HuH-7.5 (cell line): Measurements from ENCODE around the gene TMPRSS11D.

ENCODE experiments used
- DNase-seq: peaks from one replicate; pipeline ENCODE4 v3.0.0; 2011; ENCODE audit warnings: low spot score

TMPRSS11D gene, protein sequence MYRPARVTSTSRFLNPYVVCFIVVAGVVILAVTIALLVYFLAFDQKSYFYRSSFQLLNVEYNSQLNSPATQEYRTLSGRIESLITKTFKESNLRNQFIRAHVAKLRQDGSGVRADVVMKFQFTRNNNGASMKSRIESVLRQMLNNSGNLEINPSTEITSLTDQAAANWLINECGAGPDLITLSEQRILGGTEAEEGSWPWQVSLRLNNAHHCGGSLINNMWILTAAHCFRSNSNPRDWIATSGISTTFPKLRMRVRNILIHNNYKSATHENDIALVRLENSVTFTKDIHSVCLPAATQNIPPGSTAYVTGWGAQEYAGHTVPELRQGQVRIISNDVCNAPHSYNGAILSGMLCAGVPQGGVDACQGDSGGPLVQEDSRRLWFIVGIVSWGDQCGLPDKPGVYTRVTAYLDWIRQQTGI

DNA sequence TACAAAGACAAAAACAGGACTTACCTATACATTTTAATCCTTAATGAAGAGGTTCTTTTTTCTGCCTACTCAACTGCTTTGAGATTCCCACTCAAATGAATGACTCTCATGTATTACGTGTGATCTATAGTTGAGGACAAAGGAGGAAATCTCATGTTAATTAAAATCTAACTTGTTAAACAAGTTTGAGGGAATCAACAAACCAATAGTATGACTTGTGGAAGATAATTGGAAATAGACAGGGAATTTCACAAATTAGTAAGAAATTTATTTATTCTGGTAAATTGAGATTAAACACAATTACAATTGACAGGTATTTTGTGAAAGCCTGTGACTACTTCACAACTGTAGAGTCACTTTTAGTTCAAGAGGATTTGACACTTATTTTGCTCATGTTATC, at the start of gene TMPRSS11D:
Gene TMPRSS11D (minus strand): TSS at position 101 of the 400 bp plus-strand sequence. CDS start 69 bp downstream, at position 32.
- no peak for DNase-seq

DNA sequence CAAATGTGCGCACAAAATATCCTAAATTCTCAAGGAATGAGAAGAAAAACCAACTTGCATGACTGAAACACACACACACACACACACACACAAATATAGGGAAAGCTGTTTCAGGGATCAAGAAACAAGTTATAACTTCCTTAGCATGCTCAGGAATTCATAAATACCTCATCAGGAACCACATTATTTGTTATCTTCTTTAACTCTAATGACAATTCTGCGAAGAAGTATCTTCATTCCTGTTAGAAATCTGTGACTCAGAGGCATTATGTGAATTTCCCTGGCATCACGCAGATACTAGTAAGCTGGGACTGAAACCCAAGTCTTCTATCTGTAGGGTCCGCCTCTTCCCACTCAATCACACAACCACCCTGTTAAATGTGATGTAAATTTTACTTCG, 49.2 kb upstream of the TMPRSS11D start:
- DNase-seq = no peak

DNA sequence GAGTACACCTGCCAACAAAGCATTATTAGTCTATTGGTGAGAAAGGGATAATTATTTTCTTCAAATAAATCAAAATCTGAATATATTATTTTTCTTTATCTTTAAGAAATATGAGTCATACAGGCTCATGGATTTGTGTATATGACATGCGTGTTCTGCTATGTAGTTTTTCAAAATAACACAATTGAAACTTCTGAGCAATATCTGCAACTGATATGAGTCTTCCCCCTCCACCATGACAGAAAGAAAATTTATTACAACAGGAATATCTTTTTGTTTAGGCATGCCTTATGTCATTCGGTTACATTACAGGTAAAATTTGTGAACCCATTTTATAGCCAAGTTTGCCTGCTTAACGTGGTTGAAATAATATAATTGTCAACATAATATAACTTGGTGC, 47.5 kb upstream of the TMPRSS11D start:
- no peak for DNase-seq

DNA sequence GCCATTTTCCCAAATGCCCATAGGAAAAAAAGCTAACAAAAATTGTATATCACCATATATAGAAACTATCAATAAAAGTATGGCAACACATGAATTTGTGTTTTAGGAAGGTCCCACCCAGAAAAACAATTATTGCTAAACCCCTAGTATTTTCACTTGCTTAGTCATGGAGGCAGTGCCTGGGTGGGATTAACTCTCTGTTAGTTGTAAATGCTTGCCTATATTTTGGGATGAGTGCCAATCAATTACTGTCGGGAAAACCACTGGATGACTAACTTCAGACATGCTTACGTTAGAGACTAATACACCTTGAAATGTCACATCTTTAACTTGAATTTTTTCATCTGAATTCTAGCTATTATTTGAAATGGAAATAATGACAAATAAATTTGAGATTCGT, 45.6 kb upstream of the TMPRSS11D start:
- no peak for DNase-seq

DNA sequence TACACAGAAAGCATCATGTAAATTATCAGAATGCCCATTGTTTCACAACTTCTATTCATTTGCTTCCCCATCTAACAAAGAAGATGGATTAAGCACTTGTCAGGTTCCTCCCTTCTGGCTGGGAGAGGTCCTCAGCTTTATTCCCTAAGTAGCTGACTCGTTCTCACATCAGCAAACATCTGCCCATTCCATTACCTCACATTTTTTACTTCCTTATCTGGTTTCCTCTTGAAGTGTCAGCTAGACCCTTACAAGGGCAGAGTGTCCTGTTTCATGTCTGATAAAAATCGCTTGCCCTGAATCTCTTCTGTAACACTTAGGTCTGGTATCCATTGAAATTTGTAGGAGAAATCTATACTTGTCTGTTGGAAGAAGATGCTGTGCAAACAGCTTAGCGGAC, 44.7 kb upstream of the TMPRSS11D start:
- no peak for DNase-seq

DNA sequence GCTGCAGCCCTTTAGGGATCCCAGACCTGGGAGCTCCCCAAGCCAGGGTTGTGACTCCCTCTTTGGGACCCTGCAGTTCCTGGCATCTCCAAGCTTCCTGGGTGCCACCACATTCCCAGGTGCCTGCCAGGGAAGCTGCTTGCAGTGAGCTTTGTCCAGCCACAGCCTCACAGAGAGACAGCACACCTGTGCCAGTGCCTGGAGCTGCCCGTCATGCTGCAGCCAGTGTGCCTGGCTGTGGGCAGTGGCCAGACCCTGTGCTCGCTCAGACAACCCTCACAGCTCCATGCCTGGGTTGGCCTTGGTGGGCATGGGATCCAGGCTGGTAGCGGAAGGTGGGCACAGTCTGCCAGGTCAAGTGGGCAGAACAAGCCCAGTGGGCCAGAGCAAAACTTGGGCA, 43.4 kb upstream of the TMPRSS11D start:
- no peak for DNase-seq

DNA sequence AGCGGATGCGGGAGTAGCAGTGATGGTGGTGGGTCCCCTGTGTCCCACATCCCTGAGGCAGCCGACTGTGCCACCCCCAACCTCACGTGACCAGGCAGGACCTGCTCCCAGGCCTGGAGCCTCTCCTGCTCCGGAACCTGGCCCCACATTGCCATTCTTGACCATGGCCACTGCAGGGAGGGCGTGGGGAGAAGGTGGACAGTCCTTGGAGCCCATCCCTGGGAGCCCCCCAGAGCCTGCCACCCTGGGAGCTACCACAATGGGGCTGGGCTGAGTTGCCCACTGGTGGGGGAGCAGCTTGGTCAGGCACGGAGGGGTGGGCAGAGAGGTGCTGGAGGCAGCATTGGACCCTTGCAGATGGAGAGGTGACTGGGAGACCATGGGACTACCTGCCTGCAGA, 42.7 kb upstream of the TMPRSS11D start:
- no peak for DNase-seq

DNA sequence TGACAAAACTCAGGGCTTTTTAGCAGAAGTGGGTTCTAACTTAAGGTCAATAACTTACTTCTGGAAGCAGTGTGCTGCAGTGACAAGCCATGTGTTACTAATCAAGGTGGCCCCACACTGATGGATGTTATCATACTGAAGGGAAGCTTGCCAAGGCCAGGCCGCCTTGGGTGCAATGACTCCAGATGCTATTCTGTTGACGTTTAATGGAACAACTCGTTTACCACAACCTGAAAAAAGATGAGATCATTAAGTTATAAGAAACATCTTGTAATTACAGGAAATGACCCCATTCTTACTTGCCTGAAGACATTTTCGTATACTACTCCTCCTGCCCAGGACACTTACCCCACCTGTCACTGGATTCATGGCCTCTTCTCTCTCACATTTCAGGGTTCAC, 38.9 kb upstream of the TMPRSS11D start:
- no peak for DNase-seq

DNA sequence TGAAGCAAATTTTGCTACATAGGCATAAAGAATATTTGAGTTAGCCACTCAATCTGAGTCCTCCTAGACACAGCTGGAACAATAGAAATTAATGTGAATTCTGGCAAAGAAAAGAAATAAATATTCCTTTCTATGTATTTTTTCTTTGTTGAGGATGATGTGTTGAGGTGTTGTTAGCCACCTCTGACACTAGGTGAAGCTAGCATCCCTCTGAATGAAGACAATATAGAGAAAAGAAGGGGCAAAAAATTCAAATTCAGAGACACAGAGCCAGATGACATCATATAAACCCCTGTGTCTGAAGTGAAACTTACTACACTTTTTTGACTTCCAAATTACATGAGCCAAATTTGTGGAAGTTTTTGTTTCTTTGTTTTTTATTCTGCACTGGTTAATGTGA, 34.6 kb upstream of the TMPRSS11D start:
- no peak for DNase-seq

DNA sequence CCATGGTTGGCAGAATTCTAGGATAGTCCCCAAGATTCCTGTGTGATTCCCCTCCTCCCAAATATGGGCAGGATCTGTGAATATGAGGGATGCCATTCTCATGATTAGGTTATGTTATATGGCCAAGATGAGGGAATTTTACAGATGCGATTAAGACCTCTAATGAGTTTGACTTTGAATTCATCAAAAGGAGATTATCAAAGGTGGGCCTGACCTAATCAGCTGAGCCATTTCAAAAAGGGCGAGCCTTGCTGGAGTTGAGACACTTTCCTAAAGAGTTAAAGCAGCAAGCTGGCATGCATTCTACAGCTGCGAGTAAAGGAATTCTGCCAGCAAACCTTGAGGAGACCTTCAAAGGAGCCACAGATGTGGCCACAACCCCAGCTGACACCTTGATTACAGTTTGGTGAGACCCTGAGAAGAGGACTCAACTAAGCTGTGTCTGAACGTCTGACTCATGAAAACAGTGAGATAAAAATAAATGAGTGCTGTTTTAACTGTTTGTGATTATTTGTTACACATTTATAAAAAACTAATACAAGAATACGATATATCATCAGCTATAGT, 31.7 kb upstream of the TMPRSS11D start:
- DNase-seq = no peak

DNA sequence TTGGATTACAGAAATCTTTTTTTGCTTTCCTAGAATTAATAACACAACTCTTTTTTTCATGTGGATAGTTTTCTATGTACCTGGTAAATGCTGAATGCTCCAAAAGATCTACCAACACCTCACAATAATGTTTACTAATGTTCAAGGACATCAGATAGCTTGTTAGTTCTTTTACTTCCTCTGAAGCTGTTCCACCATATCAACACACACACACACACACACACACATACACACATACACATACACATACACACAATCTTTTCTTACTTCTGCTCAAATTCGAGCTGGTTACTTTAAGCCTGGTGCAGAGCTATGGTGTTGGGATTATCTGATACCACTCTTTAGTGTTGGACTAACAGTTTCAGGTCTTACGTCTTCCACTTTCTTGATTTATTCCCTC, 28.3 kb upstream of the TMPRSS11D start:
- DNase-seq = no peak

DNA sequence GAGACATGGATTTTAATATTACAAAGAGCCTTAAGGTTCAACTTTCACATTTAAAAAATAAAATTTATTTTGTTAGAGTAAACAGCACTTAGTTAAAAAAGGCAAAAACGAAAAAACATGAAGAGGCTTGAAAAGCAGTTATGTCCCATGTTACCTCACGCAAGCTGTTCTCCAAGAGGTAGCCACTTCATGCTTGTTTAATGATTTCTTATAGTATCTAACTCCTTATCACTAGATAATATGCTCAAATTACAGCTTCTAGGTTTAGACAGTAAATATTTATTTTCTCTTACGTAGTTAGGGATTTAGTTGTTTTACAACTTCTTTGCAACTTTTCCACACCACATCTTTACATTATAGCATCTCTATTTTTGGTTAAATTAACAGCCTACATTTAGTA, 27.8 kb upstream of the TMPRSS11D start:
- no peak for DNase-seq

DNA sequence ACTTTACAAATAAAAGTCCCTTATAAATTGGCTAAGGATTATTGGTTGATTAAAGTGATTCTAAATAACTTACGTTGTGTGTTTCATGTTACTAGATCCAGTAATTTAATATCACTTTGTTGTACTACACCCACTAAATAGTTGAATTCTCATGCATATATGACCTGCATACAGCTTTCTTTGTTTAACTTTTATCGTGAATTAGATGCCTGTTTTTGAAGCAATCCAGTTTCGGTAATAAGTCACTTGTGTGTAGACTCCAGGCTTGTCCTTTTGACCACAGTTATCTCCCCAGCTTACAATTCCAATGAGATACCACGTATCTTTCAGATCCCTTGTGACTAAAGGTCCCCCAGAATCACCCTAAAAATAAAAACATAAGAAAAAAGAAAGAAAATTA, 27.3 kb upstream of the TMPRSS11D start:
- no peak for DNase-seq

DNA sequence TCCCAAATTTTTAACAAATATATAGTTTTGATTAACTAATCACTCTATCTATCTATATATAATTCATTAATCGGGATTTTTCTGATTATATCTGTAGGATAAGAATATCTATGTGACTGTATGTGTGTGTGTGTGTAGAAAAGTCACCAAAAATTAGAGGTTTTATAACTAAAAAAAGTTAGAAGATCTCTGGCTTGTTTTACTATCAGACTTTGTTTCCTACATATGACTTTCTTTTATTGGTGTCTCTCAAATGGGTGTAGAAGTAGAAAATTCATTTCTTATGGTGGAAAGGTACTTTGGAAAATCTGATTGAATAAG, 26.7 kb upstream of the TMPRSS11D start:
- no peak for DNase-seq

DNA sequence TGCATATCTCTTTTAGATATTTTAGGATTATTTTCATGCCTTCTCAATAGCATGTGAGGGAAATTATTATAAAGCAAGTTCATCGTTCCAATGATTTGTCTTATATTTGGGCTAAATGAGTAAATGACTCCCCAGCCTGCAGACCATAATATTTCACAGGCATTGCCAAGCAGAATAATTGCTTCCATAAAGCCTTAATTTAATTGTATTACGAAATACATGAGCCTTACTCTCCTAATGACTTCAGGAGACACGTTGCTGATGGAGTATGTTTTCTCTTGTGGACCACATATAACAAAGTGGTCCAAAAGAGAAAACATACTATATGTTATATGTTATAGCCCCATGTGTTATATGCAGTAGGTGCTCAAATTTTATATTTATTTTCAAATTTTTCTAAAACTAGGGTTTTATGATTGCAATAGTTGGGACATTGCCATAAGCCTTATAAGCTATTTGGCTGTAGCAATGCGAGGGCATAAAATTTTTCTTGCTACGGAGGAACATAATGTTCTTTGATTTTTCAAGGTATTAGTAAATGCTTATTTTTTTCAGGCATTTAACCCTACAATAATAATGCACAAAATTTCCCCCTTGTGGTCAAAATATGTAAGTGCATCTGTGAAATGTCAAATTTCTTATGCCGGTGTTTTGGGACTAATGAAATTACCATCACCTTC, 26.2 kb upstream of the TMPRSS11D start:
- DNase-seq = no peak

DNA sequence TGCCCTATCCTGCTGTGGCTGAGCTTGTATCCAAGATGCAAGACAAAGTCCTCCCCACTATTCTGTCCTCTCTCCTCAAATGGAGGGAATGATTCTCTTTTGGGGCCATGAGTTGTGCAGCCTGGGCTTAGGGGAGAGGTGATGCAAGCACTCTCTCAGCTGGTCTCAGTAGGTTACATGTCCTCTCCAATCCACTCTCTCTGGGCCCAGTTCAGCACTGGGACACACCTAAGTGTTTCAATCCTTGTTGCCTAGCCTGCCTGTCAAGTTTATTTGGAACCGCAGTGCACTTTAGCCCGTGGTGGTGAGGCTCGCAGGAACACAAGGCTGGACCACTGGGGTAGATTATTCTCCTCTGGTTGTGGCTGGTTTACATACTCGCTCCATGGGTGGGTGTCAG, 23.8 kb upstream of the TMPRSS11D start:
- DNase-seq = no peak

DNA sequence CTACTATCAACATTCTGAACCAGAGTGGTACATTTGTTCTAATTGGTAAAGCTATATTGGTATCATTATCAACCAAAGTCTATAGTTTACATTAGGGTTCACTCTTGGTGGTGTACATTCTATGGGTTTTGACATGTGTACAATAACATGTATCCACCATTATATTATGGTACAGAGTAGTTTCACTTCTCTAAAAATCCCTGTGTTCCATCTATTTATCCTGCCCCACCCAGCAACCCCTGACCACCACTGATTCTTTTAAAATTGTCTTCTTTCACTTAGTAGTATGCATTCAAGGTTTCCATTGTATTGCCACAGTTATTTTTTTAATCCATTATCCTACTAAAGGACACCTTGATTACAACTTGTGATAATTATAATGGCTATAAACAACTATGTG, 15.3 kb upstream of the TMPRSS11D start:
- no peak for DNase-seq

DNA sequence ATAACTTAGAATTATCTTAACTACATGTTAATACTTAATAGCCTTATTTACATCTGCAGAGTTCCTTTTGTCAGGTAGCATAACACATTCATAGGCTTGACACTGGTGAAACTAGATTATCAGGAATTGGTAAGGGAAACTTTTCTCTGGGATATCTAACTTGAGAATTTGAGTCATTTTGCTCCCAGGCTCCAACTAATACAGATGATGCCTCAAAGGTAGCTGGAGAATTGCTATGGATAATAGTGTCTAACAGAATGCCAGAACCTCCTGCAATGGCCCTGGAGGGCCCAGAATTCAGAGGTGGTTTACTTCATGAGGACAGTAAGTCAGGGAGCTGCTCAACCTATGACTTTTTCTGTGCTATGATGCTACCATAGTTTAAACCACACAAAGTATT, 13.9 kb upstream of the TMPRSS11D start:
- DNase-seq = no peak

DNA sequence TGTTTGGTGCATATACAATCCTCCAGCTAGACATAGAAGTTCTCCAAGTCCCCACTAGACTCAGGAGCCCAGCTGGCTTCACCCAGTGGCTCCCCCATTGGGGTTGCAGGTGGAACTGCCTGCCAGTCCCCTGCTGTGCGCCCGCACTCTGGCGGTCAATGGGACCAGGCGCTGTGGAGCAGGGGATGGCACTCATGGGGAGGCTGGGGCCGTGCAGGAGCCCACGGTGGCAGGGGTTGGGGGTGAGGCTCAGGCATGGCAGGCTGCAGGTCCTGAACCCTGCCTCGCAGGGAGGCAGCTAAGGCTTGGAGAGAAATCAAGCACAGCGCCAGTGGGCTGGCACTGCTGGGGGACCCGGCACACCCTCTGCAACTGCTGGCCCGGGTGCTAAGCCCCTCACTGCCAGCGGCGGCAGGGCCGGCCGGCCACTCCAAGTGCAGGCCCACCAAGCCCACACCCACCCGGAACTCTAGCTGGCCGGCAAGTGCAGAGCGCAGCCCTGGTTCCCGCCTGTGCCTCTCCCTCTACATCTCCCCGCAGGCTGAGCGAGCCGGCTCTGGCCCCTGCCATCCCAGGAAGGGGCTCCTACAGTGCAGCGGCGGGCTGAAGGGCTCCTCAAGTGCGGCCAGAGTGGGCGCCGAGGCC, 12.7 kb upstream of the TMPRSS11D start:
- no peak for DNase-seq

DNA sequence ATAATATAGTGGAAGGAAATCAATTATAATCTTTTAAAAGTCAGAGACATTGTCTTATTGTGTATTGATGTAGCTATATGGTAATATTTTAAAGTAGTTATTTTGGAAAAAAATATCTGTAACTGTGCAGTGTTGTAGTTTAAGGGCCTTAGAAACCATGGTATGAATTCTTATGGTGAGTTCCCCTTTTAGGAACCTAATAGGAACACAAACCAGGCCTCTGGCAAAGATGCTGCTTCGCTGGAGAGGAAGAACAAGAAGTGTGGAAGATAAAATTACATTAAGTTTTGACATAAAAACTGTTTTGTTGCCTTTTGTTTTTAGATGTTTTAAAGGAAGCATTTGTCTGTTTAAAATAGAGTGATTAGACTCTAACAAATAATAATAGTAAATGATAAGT, 10.9 kb upstream of the TMPRSS11D start:
- no peak for DNase-seq

DNA sequence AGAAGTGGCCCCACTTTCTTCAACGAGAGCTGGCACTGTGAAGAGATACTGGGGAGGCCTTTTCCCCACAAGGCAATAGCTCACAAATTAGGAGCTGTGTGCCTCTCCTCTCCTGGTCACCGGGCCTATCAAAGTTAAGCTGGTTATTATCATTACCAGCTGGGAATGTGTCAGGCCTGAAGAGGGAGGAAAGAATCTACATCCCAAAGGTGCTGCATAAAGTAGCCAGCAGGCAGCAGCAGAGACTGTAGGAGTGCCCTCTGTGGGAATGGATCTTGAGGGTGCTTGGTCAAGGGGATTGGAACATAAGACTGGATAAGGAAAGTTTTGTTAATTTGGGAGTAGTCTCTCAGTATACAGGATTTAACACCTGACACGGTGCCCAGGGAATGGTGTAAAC, 9.1 kb upstream of the TMPRSS11D start:
- no peak for DNase-seq

DNA sequence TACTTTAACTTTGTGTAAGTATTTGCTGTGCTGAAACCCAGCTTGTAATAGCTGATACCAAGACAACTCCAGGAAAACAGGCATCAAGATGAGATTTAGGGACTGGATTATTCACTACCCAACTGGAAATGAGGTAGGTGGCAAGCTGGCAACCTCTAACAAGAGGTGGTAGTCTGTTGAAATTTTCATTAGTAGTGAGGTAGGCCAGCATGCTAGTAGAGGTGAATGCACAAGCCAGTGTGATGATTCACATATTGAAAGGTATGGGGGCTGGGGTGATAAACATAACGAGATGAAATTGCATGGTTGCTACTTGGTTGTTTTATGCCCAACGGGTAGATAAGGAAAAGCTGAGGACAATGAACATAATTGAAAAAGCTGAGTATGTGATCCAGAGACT, 8.5 kb upstream of the TMPRSS11D start:
- DNase-seq = no peak

DNA sequence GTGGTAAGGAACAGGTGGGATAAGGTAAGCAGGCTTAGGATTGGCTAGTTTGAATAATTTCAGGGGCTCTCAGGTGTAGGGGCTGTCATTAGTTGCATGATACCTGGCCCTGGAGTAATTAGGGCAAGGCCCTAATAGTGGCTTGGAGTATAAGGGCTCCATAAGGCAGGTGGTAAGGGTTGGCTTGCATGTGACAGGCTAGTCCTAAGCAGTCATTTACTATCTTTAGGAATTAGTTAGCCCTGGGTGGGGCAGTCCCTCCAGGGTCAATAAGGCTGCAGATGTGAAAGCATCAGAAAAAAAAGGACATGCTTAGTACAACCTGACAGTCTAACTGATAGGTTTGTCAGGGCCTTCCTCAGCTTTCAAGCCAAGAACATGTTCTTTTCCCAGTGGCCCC, 7.8 kb upstream of the TMPRSS11D start:
- no peak for DNase-seq
